Measurements from ENCODE around the gene FMNL2.

- TF ChIP-seq CEBPB (IDR thresholded peaks at IDR 0.05; ENCODE audit: low read depth), result no peak
- TF ChIP-seq, protein P1, sequence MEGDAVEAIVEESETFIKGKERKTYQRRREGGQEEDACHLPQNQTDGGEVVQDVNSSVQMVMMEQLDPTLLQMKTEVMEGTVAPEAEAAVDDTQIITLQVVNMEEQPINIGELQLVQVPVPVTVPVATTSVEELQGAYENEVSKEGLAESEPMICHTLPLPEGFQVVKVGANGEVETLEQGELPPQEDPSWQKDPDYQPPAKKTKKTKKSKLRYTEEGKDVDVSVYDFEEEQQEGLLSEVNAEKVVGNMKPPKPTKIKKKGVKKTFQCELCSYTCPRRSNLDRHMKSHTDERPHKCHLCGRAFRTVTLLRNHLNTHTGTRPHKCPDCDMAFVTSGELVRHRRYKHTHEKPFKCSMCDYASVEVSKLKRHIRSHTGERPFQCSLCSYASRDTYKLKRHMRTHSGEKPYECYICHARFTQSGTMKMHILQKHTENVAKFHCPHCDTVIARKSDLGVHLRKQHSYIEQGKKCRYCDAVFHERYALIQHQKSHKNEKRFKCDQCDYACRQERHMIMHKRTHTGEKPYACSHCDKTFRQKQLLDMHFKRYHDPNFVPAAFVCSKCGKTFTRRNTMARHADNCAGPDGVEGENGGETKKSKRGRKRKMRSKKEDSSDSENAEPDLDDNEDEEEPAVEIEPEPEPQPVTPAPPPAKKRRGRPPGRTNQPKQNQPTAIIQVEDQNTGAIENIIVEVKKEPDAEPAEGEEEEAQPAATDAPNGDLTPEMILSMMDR (IDR thresholded peaks at IDR 0.05 in 2 of 3, conservative IDR thresholded peaks at IDR 0.05 in 1 of 3; ENCODE audit: borderline replicate concordance in 1 of 3, insufficient read depth in 1 of 3, low read depth in 2 of 3, low read length in 2 of 3), result no peak; a peak in 1 of 6 replicates
- TF ChIP-seq ZNF274 (IDR thresholded peaks at IDR 0.05; ENCODE audit: low read depth, low read length), result no peak
- no peak for TF ChIP-seq SRF (IDR thresholded peaks at IDR 0.05; ENCODE audit: low read depth)
- no peak for TF ChIP-seq RAD21 (IDR thresholded peaks at IDR 0.05; ENCODE audit: low read depth)
- TF ChIP-seq, protein P2, sequence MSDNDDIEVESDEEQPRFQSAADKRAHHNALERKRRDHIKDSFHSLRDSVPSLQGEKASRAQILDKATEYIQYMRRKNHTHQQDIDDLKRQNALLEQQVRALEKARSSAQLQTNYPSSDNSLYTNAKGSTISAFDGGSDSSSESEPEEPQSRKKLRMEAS (IDR thresholded peaks at IDR 0.05), result peak; percentile 84
- TF ChIP-seq ATF3 (IDR thresholded peaks at IDR 0.05), result no peak
- peak; percentile 86 for TF ChIP-seq SP1 (IDR thresholded peaks at IDR 0.05; ENCODE audit: low read depth)
- peak; percentile 85 for TF ChIP-seq POLR2A (IDR thresholded peaks at IDR 0.05; ENCODE audit: borderline replicate concordance, extremely low read depth, insufficient read depth, insufficient read length)
- peak; percentile 72 for TF ChIP-seq YY1 (IDR thresholded peaks at IDR 0.05; ENCODE audit: extremely low read depth, insufficient replicate concordance, low read depth, low read length)
Observed at GRCh38 chr2:152335016-152335725, at the start of gene FMNL2.

All from HCT116 (cell line).